Ovary (tissue), 9 donors: ENCODE data around the gene TBCK. TPM values are rescaled to one million over a fixed set of nuclear protein-coding genes. Genes with fewer than 3 reads are reported as not detected.

Experiments used
- DNase-seq, 5 donors: peaks; one replicate each; pipeline ENCODE4 v3.0.0-alpha.2; 2019 to 2020
- H3K27ac ChIP-seq, 2 donors: fragments of 200-600 bp; one replicate each; pipeline versions ENCODE4 v1.5.1 to v1.8.0; 2019 to 2022
- H3K27me3 ChIP-seq: fragments of 200-600 bp; one replicate; pipeline ENCODE4 v1.8.0; 2022
- H3K36me3 ChIP-seq: fragments of 200-600 bp; sonication (generic); one replicate; pipeline ENCODE4 v1.5.1; 2019
- H3K4me1 ChIP-seq: one replicate; pipeline ENCODE4 v1.8.1; 2013; ENCODE audit warnings: mild to moderate bottlenecking, moderate library complexity; ENCODE audit not compliant: insufficient read depth
- H3K4me3 ChIP-seq: fragments of 200-600 bp; sonication (generic); one replicate; pipeline ENCODE4 v1.5.1; 2017
- H3K9me3 ChIP-seq, 2 donors: fragments of 200-600 bp in 1 of 2; sonication (generic) in 1 of 2; one replicate each; pipeline versions ENCODE4 v1.5.1 to v1.8.1; 2013 to 2019; ENCODE audit warnings: mild to moderate bottlenecking in 1 of 2, moderate library complexity in 1 of 2
- EP300 ChIP-seq: sonication (generic); formaldehyde crosslinking; IDR thresholded peaks from one replicate; pipeline ENCODE4 v1.6.1; 2017; ENCODE audit warnings: antibody characterized with exemption
- POLR2A ChIP-seq: fragments of 450-650 bp; IDR thresholded peaks from one replicate; pipeline ENCODE4 v1.6.1; 2017; ENCODE audit warnings: antibody characterized with exemption, mild to moderate bottlenecking, moderate library complexity
- WGBS, 3 donors: extraction: QIAGEN DNeasy Blood & Tissue Kit in 1 of 3; methylation state at CpG; one replicate each; pipeline versions ENCODE4 v1.1.5 to v1.1.7; 2013 to 2017; 5-methylcytosine and 5-hydroxymethylcytosine counted together
- intact Hi-C, 4 donors: fragments of 100-400 bp; cut with DNase I; formaldehyde crosslinking; loops; one replicate each; pipeline versions ENCODE4 v1.11.0 to v1.15.1; 2022 to 2023
- polyA plus RNA-seq, 2 donors: library from polyadenylated mRNA; stranded (reverse); fragments of 200-250 nt in 1 of 2; fragments of 350-450 nt in 1 of 2; fragmentation: Illumina TruSeq in 1 of 2; extraction: RNeasy Lipid Tissue Mini Kit (QIAGEN cat#74804) in 1 of 2; gene quantifications; one replicate each; pipeline ENCODE4 v1.2.3, GENCODE V29; 2013 to 2014
- total RNA-seq, 7 donors: library from RNA; depleted of rRNA in 2 of 7; stranded (reverse); fragments of >200 nt in 2 of 7; fragmentation: NEBNext Ultra II Directional in 3 of 7; extraction: Animal tissue kit (Norgen Biotek cat#: 25700) in 3 of 7; gene quantifications; one replicate each; pipeline versions ENCODE4 v1.1.0 to v1.2.4, GENCODE V29; 2016 to 2023
- TF ChIP-seq, protein P1 (sequence below), 3 donors: fragments of 450-650 bp in 2 of 3; fragments of 200-600 bp in 1 of 3; IDR thresholded peaks; one replicate each; pipeline versions ENCODE4 v1.5.1 to v1.8.0; 2016 to 2022; ENCODE audit warnings: antibody characterized with exemption in 3 of 3, mild to moderate bottlenecking in 1 of 3
- donor health status: DM: no; HTN: no; CAD: no; lungs with moderate emphysema.
- donor health status: DM: no; HTN: no; CAD: no.
- donor health status: Bipolar disorder and iron deficiency.
- donor health status: DM: yes; HTN: yes; CAD: no.
- donor health status: DM: no; HTN: no; CAD: no.
- donor health status: DM: yes; HTN: yes; CAD: no.

TBCK gene
- total and polyA plus RNA-seq, 9 donors = 13.6 to 50.1 (median 39.1) TPM

DNA sequence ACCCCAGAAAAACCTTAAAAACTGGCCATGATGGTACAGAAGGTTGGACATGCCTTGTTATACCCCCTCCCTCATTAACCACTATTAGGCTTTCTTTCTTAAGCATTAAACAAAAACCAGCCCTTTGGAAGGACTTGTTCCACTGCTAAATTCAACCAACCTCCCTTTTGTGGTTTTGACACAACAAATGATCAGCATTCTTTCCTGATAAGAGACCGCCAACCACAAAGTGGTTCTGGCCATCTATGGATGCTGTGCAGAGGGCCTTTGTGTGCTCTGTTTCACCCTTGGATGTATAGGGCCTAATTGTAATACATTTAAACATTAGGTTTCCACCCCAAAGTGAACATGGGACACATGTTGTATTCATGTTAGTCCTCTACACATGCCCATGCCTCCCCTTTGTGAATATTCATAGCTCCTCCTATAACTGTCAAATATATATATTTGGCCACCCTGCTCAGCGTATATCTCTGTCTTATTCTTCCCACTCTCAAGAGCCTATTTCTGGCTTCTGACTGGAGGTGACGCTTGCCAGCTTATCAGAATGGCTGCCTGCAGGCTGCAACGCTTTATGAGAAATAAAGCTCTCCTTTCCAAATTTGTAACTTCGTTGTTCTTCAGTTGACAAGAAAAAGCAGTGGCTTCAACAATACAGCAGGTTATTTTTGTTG lies 294.1 kb downstream of the TBCK start:
- DNase-seq = no peak
- intact Hi-C loops = no loop called here
- no peaks in the 10 kb centered on the region for H3K9me3 ChIP-seq
- no peak overlapping the region for H3K27ac ChIP-seq
- H3K27me3 ChIP-seq = no peaks in the 10 kb centered on the region
- H3K4me3 ChIP-seq = no peak overlapping the region
- TF ChIP-seq, protein P1, sequence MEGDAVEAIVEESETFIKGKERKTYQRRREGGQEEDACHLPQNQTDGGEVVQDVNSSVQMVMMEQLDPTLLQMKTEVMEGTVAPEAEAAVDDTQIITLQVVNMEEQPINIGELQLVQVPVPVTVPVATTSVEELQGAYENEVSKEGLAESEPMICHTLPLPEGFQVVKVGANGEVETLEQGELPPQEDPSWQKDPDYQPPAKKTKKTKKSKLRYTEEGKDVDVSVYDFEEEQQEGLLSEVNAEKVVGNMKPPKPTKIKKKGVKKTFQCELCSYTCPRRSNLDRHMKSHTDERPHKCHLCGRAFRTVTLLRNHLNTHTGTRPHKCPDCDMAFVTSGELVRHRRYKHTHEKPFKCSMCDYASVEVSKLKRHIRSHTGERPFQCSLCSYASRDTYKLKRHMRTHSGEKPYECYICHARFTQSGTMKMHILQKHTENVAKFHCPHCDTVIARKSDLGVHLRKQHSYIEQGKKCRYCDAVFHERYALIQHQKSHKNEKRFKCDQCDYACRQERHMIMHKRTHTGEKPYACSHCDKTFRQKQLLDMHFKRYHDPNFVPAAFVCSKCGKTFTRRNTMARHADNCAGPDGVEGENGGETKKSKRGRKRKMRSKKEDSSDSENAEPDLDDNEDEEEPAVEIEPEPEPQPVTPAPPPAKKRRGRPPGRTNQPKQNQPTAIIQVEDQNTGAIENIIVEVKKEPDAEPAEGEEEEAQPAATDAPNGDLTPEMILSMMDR (IDR thresholded peaks at IDR 0.05) = no peak
- TF ChIP-seq EP300 (no peak), POLR2A (no peak)
- no peaks in the 10 kb centered on the region for H3K36me3 ChIP-seq
- 64 to 71% (median 67%) methylated on average over 5 of the region's 5 CpGs for WGBS, 3 donors
- no peaks in the 10 kb centered on the region for H3K4me1 ChIP-seq

DNA sequence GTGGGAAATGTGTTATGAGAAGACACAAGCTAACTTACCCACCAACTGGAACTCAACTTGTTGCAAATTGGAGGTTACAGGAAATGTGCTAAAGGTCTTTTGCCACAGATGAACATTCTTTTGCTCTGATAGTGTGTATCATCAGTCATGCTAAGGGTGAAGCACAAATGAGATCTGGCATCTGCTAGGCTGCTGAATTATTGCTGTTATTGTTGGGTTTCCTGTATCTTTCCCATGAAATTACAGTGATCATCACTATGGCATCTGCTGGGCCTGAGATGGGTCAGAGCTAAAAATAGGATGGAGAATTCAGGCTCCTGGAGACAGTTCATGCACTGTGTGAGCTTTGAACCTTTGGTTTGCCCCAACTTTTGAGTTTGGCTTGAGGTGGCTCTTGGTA lies 296.2 kb downstream of the TBCK start:
- Histone ChIP-seq H3K27ac (no peak overlapping the region), H3K27me3 (no peaks in the 10 kb centered on the region), H3K9me3 (no peaks in the 10 kb centered on the region), H3K4me3 (no peak overlapping the region), H3K4me1 (no peaks in the 10 kb centered on the region), H3K36me3 (no peaks in the 10 kb centered on the region)
- intact Hi-C loops = no loop called here
- no peak for DNase-seq
- TF ChIP-seq EP300 (no peak), POLR2A (no peak)
- TF ChIP-seq, protein P1 (IDR thresholded peaks at IDR 0.05) = no peak

DNA sequence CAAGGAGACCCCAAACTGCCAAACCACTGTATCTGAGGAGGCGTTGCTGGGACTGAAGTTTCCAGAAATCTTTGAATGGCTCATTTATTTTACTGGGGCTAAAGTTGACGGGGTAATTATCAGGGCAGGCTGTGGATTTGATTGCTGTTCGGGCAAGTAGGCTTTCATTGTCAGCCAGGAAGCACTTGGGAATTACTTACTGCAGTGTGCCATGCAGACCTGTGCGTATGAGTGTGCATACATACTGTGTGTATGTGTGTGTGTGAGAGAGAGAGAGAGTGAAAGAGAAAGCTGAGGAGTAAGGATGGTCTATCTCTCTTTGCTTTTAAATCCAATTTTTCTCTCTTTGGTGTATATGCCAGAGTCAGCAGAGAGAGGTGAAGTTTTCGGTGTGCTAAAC lies 298.0 kb downstream of the TBCK start:
- WGBS, 3 donors = 72 to 83% (median 82%) methylated on average over 5 of the region's 5 CpGs
- intact Hi-C loops = no loop called here

DNA sequence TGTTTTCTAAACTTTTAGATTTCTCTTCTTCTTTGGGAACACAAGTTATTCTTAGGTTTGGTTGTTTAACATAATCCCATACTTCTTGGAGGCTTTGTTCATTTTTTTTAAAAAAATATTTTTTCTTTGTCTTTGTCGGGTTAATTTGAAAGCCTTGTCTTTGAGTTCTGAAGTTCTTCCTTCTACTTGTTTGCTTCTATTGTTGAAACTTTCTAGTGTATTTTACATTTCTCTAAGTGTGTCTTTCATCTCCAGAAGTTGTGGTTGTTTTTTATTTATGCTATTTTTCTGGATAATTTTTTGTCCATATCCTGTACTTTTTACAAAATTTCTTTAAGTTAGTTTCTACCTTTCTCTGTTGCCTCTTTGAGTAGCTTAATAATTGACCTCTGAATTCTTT lies 304.6 kb downstream of the TBCK start:
- no peak for DNase-seq
- H3K4me1 ChIP-seq = no peaks in the 10 kb centered on the region
- TF ChIP-seq, protein P1 (IDR thresholded peaks at IDR 0.05) = no peak
- TF ChIP-seq POLR2A (no peak), EP300 (no peak)
- intact Hi-C loops = no loop called here
- no peaks in the 10 kb centered on the region for H3K36me3 ChIP-seq
- H3K27ac ChIP-seq = no peak overlapping the region
- no peaks in the 10 kb centered on the region for H3K27me3 ChIP-seq
- 98 to 100% (median 100%) methylated on average over 1 of the region's 1 CpG for WGBS, 3 donors
- H3K9me3 ChIP-seq = no peaks in the 10 kb centered on the region
- no peak overlapping the region for H3K4me3 ChIP-seq

More for the DNA sequence above, 298.0 kb downstream of the TBCK start:
- Histone ChIP-seq H3K27ac (no peak overlapping the region), H3K36me3 (no peaks in the 10 kb centered on the region), H3K27me3 (no peaks in the 10 kb centered on the region), H3K4me1 (no peaks in the 10 kb centered on the region), H3K9me3 (no peaks in the 10 kb centered on the region), H3K4me3 (no peak overlapping the region)
- TF ChIP-seq, protein P1 (IDR thresholded peaks at IDR 0.05) = no peak
- TF ChIP-seq EP300 (no peak), POLR2A (no peak)
- no peak for DNase-seq
